ENCODE data around the gene SEBOX.

DNA sequence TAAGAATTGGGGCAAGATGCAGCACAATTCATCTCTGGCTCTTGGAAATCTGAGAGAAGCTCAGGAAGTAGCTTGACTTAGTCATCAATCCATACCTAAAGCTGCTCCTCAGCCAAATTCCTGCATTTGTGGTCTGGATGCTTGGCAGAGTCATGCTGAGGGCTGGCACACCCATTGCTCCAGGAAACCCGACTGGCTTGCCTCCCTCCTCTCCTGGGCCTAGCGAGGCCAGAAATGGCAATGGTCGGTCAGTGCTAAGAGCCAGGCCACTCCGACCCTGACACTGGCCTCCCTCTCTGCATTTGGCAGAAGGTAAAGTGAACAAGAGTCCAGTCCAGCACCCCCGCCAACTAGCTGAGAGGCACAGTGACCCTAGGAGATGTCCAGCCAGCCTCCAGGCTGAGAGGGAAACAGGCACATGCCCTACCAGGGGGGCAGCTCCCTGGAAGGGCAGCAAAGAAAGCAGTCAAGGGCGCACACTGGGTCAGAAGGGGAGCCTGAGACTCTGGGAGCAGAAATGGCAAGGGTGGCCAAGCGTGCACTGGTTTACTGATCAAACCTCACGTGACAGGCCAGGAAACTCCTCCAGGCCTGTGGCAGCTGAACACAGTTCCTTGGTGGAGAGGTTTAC is 17.6 kb downstream of the SEBOX start:
- no peak for TF ChIP-seq GATA2 (IDR thresholded peaks at IDR 0.05; ENCODE audit: low read depth, low read length)
- TF ChIP-seq GATA3 (IDR thresholded peaks at IDR 0.05; ENCODE audit: low read depth, low read length): no peak
